GM19452 (cell line): Measurements from ENCODE around the gene CD44.

Source experiments
- ATAC-seq: cut with Tn5 transposase; IDR thresholded peaks from one replicate; pipeline ENCODE4 v1.9.1; 2021; ENCODE audit not compliant: unreplicated experiment

The CD44 gene

GRCh38 chr11:35136311-35136710 lies 2.7 kb upstream of the CD44 start:
- no peak for ATAC-seq

GRCh38 chr11:35138058-35138457 lies 913 bp upstream of the CD44 start:
- ATAC-seq: no peak

- no peak for ATAC-seq
These were observed 397 bp upstream of the CD44 start for GRCh38 chr11:35138606-35138942.

GRCh38 chr11:35139722-35140282 lies 831 bp downstream of the CD44 start:
- no peak for ATAC-seq

- no peak for ATAC-seq
These were observed 2.1 kb downstream of the CD44 start for GRCh38 chr11:35141071-35141470.

GRCh38 chr11:35141571-35141971 lies 2.6 kb downstream of the CD44 start:
- ATAC-seq: no peak

- no peak for ATAC-seq
These were observed 3.6 kb downstream of the CD44 start for GRCh38 chr11:35142481-35143075.

GRCh38 chr11:35143297-35144135 lies 4.5 kb downstream of the CD44 start:
- no peak for ATAC-seq

GRCh38 chr11:35144136-35144741 lies 5.3 kb downstream of the CD44 start:
- peak; percentile 50 for ATAC-seq

- no peak for ATAC-seq
These were observed 5.8 kb downstream of the CD44 start for GRCh38 chr11:35144806-35145205.

GRCh38 chr11:35145271-35145670 lies 6.3 kb downstream of the CD44 start:
- peak; percentile 55 for ATAC-seq

- ATAC-seq: peak; percentile 34
These were observed 7.1 kb downstream of the CD44 start for GRCh38 chr11:35146074-35146521.

- ATAC-seq: no peak
These were observed 7.7 kb downstream of the CD44 start for GRCh38 chr11:35146711-35147110.

- no peak for ATAC-seq
These were observed 8.3 kb downstream of the CD44 start for GRCh38 chr11:35147235-35147634.

- no peak for ATAC-seq
These were observed 9.3 kb downstream of the CD44 start for GRCh38 chr11:35148163-35148837.

- ATAC-seq: no peak
These were observed 11.5 kb downstream of the CD44 start for GRCh38 chr11:35150454-35150853.

GRCh38 chr11:35151241-35151640 lies 12.3 kb downstream of the CD44 start:
- no peak for ATAC-seq

GRCh38 chr11:35151683-35152280 lies 12.8 kb downstream of the CD44 start:
- no peak for ATAC-seq

- ATAC-seq: no peak
These were observed 13.6 kb downstream of the CD44 start for GRCh38 chr11:35152575-35152974.

GRCh38 chr11:35153280-35153679 lies 14.3 kb downstream of the CD44 start:
- no peak for ATAC-seq

GRCh38 chr11:35154952-35155351 lies 16.0 kb downstream of the CD44 start:
- ATAC-seq: no peak
